Panc1 (cell line): ENCODE measurements around the gene KIF25. TPM values are rescaled to one million over a fixed set of nuclear protein-coding genes. Genes with fewer than 3 reads are reported as not detected.

Experiments used
- ATAC-seq: fragments of 200-7000 bp; cut with Tn5 transposase; 2 replicates; pipeline ENCODE4 v1.9.1; 2020; ENCODE audit warnings: mild to moderate bottlenecking, moderate library complexity
- BruUV-seq: library from RNA; stranded (reverse); fragments of 400-500 nt; replicated peaks from 2 replicates; lab custom pipeline; 2021; lab: Mats Ljungman, UMichigan
- CTCF ChIA-PET: fragments of 300-600 bp; sonication (Branson Sonifier 250); formaldehyde crosslinking; loops from one replicate; lab custom pipeline; 2022; ENCODE audit warnings: antibody characterized with exemption; lab: Charles Lee
- POLR2A ChIA-PET: fragments of 300-600 bp; sonication (Branson Sonifier 250); formaldehyde crosslinking; loops from one replicate; lab custom pipeline; 2022; ENCODE audit warnings: antibody characterized with exemption; lab: Charles Lee
- DNase-seq: peaks from one replicate; pipeline ENCODE4 v3.0.0-alpha.2; 2010; ENCODE audit warnings: low read depth, low spot score
- H3K27ac ChIP-seq: 2 replicates; pipeline ENCODE4 v1.5.1; 2011; ENCODE audit warnings: mild to moderate bottlenecking, low read length, inconsistent platforms
- H3K27me3 ChIP-seq: fragments of 200-500 bp; sonication (Bioruptor generic); 2 replicates; pipeline ENCODE4 v1.6.0; 2014; ENCODE audit warnings: low read length, inconsistent platforms; ENCODE audit not compliant: control insufficient read depth, insufficient read depth
- H3K36me3 ChIP-seq: fragments of 200-500 bp; sonication (Bioruptor generic); 2 replicates; pipeline ENCODE4 v1.5.1; 2014; ENCODE audit warnings: inconsistent platforms, mild to moderate bottlenecking, low read length, moderate library complexity; ENCODE audit not compliant: control insufficient read depth, insufficient read depth
- H3K4me1 ChIP-seq: 2 replicates; pipeline ENCODE4 v1.5.1; 2011; ENCODE audit warnings: inconsistent platforms, mild to moderate bottlenecking, low read length, moderate library complexity; ENCODE audit not compliant: control insufficient read depth, insufficient read depth
- H3K4me3 ChIP-seq, 2 experiments: 2 replicates each; pipeline ENCODE4 v1.5.1; 2011 to 2012; ENCODE audit warnings: low read depth in 2 of 2, low read length in 2 of 2, mild to moderate bottlenecking in 2 of 2, inconsistent platforms in 1 of 2, moderate library complexity in 1 of 2
- H3K9me3 ChIP-seq: fragments of 200-500 bp; sonication (Bioruptor generic); 2 replicates; pipeline ENCODE4 v1.5.1; 2014; ENCODE audit warnings: low read depth, mild to moderate bottlenecking, inconsistent platforms, low read length, moderate library complexity; ENCODE audit not compliant: control insufficient read depth, insufficient read depth
- POLR2AphosphoS5 ChIP-seq: IDR thresholded peaks from 2 replicates; pipeline ENCODE4 v1.6.1; 2012; ENCODE audit warnings: mild to moderate bottlenecking, low read depth, low read length, moderate library complexity
- SIN3A ChIP-seq: IDR thresholded peaks from 2 replicates; pipeline ENCODE4 v1.6.1; 2012; ENCODE audit warnings: low read depth, mild to moderate bottlenecking, low read length, moderate library complexity, borderline replicate concordance; ENCODE audit not compliant: insufficient read depth
- TCF7L2 ChIP-seq: IDR thresholded peaks from 2 replicates; pipeline ENCODE4 v1.6.1; 2011; ENCODE audit warnings: mild to moderate bottlenecking, low read depth, low read length, inconsistent platforms
- in situ Hi-C: cut with HindIII; loops from 2 replicates; pipeline ENCODE4 v1.10.0; 2016; ENCODE audit warnings: low sequenced_read_pairs, low pct_unique_long_range_greater_than_20kb
- intact Hi-C: fragments of 100-400 bp; cut with micrococcal nuclease; formaldehyde crosslinking; loops from one replicate; pipeline ENCODE4 v1.10.0; 2022; ENCODE audit not compliant: unreplicated experiment
- total RNA-seq: library from RNA; stranded (reverse); gene quantifications from one replicate; pipeline ENCODE4 v1.2.1, GENCODE V29; 2021; ENCODE audit not compliant: unreplicated experiment
- TF ChIP-seq, protein P1 (sequence below), 2 experiments: IDR thresholded peaks; 2 replicates each; pipeline ENCODE4 v1.6.1; 2011 to 2012; ENCODE audit warnings: low read depth in 2 of 2, control low read depth in 1 of 2, low read length in 1 of 2, mild to moderate bottlenecking in 1 of 2, moderate library complexity in 1 of 2; ENCODE audit not compliant: insufficient read depth in 1 of 2
- TF ChIP-seq, protein P2 (sequence below): fragments of 450-650 bp; IDR thresholded peaks from 2 replicates; pipeline ENCODE4 v1.5.1; 2017; ENCODE audit warnings: mild to moderate bottlenecking

Gene KIF25
- total RNA-seq, 1 experiment from 2014 or later: 0.44 TPM

DNA sequence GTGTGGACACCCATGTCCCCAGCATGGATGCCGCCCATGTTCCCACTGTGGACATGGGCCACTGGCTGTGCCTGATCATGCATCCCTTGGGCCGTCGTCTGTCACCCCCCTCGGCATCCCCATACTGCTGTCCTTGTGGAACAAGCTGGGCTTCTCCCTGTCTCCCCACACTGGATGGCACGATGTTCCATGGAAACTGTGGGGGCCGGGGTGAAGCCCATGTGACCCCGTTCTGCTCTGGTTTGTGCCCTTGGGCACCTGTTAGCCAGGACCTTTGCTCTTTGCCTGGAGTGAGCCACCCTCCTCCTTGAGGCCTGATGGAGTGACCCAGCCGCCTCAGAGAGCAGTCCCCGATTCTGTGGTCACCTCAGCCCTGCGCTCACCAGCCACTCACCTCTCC lies 89.1 kb downstream of the KIF25 start:
- intact Hi-C loops: no loop called here
- no TSS peak for BruUV-seq
- in situ Hi-C loops: no loop called here
- no peak for ATAC-seq
- Histone ChIP-seq H3K4me1 (peaks cover 25% of the 10 kb centered on the region), H3K27ac (no peak overlapping the region), H3K4me3 (no peak overlapping the region), H3K27me3 (no peaks in the 10 kb centered on the region), H3K36me3 (no peaks in the 10 kb centered on the region), H3K9me3 (no peaks in the 10 kb centered on the region)
- CTCF ChIA-PET: no interaction called here
- no peak for DNase-seq
- POLR2A ChIA-PET: interaction anchor here (0.5 kb wide), 1 partner anchor 44 kb away, joined by 3 read pairs; no protein-coding TSS in a partner anchor
- no peak for TF ChIP-seq POLR2AphosphoS5
- no peak for TF ChIP-seq SIN3A
- no peak for TF ChIP-seq TCF7L2
- TF ChIP-seq, protein P1, sequence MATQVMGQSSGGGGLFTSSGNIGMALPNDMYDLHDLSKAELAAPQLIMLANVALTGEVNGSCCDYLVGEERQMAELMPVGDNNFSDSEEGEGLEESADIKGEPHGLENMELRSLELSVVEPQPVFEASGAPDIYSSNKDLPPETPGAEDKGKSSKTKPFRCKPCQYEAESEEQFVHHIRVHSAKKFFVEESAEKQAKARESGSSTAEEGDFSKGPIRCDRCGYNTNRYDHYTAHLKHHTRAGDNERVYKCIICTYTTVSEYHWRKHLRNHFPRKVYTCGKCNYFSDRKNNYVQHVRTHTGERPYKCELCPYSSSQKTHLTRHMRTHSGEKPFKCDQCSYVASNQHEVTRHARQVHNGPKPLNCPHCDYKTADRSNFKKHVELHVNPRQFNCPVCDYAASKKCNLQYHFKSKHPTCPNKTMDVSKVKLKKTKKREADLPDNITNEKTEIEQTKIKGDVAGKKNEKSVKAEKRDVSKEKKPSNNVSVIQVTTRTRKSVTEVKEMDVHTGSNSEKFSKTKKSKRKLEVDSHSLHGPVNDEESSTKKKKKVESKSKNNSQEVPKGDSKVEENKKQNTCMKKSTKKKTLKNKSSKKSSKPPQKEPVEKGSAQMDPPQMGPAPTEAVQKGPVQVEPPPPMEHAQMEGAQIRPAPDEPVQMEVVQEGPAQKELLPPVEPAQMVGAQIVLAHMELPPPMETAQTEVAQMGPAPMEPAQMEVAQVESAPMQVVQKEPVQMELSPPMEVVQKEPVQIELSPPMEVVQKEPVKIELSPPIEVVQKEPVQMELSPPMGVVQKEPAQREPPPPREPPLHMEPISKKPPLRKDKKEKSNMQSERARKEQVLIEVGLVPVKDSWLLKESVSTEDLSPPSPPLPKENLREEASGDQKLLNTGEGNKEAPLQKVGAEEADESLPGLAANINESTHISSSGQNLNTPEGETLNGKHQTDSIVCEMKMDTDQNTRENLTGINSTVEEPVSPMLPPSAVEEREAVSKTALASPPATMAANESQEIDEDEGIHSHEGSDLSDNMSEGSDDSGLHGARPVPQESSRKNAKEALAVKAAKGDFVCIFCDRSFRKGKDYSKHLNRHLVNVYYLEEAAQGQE (IDR thresholded peaks at IDR 0.05; ENCODE audit: insufficient read depth in 1 of 2, low read depth in 2 of 2, low read length in 1 of 2): no peak
- TF ChIP-seq, protein P2, sequence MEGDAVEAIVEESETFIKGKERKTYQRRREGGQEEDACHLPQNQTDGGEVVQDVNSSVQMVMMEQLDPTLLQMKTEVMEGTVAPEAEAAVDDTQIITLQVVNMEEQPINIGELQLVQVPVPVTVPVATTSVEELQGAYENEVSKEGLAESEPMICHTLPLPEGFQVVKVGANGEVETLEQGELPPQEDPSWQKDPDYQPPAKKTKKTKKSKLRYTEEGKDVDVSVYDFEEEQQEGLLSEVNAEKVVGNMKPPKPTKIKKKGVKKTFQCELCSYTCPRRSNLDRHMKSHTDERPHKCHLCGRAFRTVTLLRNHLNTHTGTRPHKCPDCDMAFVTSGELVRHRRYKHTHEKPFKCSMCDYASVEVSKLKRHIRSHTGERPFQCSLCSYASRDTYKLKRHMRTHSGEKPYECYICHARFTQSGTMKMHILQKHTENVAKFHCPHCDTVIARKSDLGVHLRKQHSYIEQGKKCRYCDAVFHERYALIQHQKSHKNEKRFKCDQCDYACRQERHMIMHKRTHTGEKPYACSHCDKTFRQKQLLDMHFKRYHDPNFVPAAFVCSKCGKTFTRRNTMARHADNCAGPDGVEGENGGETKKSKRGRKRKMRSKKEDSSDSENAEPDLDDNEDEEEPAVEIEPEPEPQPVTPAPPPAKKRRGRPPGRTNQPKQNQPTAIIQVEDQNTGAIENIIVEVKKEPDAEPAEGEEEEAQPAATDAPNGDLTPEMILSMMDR: no peak

DNA sequence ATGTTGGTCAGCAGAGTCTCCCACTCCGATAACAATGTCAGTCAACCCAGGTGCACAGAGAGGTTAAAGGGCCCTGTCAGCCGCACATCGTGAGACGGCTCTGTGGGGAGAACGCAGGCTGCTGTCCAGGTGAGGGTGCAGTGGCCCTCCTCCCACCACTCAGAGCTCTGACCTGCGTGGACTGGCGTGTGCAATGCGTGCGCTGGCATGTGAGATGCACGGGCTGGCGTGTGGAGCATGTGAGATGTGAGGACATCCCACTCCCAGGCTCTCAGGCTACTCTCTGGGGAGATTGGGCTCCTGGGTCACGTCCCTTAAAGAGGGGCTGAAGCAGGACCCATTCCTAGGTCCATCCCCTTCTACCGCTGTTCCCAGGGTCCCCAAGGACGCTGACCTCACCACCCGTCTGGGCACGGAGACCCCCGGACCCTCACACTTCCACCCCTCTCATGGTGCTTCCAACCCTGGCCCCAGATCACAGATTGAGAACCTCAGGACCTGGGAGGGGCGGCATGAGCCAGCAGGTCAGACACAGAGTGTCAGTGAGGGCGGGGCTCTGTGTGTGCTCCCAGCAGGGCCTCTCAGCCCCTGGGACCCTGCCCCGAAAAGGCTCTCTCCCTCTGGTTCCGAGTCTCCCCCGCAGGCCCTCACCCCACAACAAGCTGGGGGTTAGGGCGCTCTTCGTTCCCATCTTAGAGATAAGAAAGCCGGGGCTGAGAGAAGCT lies 90.1 kb downstream of the KIF25 start:
- Histone ChIP-seq H3K4me1 (peaks cover 25% of the 10 kb centered on the region), H3K27ac (no peak overlapping the region), H3K36me3 (no peaks in the 10 kb centered on the region), H3K27me3 (no peaks in the 10 kb centered on the region), H3K4me3 (no peak overlapping the region), H3K9me3 (no peaks in the 10 kb centered on the region)
- POLR2A ChIA-PET: no interaction called here
- TF ChIP-seq SIN3A: no peak
- TF ChIP-seq POLR2AphosphoS5: no peak
- TF ChIP-seq, protein P2: no peak
- TF ChIP-seq TCF7L2: no peak
- TF ChIP-seq, protein P1 (IDR thresholded peaks at IDR 0.05; ENCODE audit: insufficient read depth in 1 of 2, low read depth in 2 of 2, low read length in 1 of 2): no peak
- intact Hi-C loops: no loop called here
- in situ Hi-C loops: no loop called here
- CTCF ChIA-PET: interaction anchor here (0.6 kb wide), 1 partner anchor 1692 kb away, joined by 3 read pairs; no protein-coding TSS in a partner anchor
- BruUV-seq: no TSS peak
- ATAC-seq (no peak), DNase-seq (no peak)
